ENCODE data around the gene TCFL5. TPM values are rescaled to one million over a fixed set of nuclear protein-coding genes. Genes with fewer than 3 reads are reported as not detected.

TCFL5 gene
- 1 to 10 TPM; 2.2 to 8.4 (median 5.1) TPM for polyA plus RNA-seq

DNA sequence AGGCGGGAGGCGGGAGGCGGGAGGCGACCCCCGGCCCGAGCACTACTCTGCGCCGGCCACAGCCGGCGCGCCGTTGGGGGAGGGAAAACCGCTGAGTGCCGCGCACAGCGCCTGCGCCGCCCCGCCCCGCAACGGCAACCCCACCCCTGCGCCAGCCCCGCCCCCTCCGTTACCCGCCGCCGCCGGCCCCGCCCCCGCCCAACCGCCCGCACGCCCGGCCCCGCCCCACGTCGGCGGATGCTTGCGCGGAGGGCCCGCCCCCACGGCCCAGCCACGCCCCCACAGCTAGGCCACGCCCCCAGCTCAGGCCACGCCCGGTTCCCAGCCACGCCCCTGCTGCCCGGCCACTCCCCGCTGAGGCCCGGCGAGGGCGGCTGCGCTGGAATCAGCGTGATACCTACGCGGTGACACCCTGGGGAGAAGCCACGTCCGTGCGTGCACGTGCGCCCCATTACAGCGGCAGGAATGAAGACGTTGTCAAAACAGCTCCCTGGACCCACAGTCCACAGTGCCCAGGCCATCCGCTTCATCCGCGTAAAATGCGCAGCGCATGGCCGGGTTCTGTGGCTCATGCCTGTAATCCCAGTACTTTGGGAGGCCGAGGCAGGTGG is at the start of gene TCFL5:
Gene TCFL5 (minus strand): TSS at position 97 of the 611 bp plus-strand sequence. CDS start 152 bp downstream, outside the sequence.
- 10 to 14% (median 11%) methylated on average over 38 to 69 of the region's 70 CpGs for WGBS, 3 donors
- no peak within 1 kb of the TSS for H3K27ac ChIP-seq (ENCODE audit: low read depth, low read length)

DNA sequence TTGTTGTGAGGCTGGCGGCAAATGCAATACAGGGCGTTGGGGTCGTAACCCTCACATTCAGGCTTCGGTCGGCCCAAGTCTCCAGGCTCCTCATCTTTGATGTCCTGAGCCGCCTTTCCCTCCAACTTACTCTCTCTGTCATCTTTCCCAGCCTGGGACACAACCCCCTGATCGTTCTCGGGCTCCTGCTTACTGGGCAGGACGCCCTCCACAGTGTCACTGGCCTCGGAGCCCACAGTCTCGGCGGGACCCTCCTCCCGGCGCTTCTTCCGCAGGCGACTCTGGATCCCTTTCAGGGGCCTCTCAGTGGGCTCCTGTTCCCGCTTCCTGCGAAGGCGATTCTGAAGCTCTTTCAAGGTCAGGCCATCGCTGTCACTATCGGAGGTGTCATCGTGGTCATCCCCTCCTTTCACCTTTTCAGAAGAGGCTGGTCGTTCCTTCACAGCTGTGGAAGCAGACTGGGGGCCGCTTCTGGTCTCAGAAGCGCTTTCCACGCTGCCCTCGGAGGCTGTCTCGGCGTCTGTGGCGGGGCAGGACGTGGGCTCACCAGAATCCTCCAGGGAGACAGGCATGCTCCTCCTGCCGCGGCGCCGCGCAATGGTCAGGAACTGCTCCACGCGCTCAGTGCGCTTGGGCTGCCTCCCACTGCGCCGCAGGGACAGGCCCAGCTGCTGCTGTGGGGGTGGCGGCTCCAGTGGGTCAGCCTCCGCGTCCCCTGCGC is 49.3 kb upstream of the TCFL5 start:
- WGBS, 3 donors, result 92 to 95% (median 94%) methylated on average over 45 of the region's 45 CpGs
- no peak overlapping the region for H3K27ac ChIP-seq (ENCODE audit: low read depth, low read length)

DNA sequence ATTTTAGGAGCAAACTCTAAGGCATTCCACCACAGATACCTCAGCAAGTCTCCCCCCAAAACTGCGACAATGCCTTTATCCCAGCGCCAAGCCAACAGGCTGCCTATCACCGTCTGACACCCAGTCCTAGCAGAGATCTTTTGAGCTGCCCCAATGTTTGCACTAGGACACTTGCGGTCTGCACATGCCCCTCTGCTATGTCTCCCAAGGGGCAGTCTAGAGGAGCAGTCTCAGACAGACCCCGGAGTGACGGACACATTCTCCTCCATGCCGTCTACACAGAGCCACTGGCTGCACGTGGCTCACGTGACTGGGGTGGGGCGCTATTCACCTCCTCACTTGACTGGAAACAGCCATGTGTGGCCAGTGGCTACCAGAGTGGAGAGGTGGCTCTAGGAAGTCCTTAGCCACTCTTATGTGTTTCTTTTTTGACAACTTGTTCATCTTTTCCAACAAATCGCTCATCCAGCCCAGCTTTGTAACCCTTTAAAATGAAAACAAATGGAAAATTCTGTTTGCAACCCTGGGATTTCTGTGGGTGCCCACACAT is 48.7 kb upstream of the TCFL5 start:
- no peak overlapping the region for H3K27ac ChIP-seq (ENCODE audit: low read depth, low read length)
- 92 to 96% (median 93%) methylated on average over 11 of the region's 11 CpGs for WGBS, 3 donors

DNA sequence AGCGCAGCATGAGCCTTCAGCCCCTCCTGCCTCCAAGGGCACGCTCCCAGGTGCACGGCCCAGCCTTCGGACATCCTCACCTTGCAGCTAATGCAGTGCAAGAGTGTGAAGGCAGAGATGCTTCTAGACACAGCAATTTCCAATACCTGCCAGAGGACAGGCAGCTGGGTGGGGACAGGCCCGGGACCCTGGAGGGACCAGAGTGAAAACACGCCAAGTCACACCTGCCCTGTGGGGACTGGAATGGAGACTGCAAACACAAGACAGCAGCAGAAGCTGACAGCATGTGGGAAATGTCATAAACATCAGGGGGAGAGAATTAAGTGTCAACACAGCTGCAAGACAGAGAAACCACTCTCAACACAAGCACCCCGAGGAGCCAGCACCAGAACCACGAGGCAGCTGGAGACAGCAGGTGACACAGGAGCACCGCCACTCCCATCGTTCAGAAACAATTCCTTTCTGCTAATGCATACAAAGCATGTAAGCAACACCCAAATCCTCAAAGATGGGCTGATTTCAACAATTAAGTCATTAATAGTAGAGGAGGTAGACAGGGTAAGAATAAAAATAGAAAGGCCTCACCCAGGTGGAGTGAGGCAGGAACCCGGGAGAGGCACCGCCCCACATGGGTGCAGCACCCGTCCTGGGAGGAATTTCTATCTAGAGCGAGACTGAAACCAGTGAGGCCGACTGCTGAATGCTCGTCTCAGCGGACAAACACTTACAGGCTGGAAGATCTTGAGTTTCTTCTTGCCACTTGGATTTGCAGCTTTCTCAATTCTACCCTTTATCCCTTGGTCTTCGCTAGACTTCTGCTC is 47.6 kb upstream of the TCFL5 start:
- WGBS, 3 donors, result 81 to 92% (median 90%) methylated on average over 18 of the region's 18 CpGs
- H3K27ac ChIP-seq (ENCODE audit: low read depth, low read length), result no peak overlapping the region

DNA sequence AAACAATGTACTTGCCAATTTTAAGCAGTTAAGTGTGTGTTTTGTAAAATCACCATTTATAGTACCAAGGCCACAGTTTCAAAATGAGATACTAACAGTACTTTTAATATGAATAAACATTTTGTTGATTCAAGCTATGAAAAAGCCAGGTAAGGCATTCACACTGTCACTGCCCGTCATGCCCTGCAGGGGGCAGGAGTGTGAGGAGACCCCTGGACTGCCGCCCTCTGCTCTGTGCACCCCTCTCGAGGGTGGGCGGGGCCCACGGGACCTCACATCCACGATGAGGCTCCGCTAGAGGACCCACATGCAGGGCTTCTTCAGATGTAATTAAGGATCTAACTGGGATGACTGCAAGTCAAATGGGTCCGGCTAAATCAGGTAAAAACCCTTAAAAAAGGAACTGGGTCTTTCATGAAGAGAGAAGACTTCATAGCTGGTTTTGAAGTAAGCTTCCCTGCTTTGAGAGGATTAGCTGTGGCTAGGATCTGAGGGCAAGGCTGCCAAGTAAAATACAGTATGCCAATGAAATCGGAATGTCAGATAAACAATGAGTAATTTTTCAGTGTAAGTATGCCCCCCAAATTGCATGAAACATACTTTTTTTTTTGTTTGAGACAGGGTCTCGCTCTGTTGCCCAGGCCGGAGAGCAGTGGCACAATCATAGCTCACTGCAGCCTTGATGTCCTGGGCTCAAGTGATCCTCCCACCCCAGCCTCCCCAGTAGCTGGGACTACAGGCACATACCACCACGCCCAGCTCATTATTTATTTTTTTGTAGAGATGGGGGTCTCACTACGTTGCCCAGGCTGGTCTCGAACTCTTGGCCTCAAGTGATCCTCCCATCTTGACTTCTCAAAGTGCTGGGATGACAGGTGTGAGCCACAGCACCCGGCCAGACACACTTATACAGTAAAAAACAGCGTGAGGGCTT is 46.0 kb upstream of the TCFL5 start:
- WGBS, 3 donors, result 73 to 74% (median 74%) methylated on average over 16 of the region's 16 CpGs
- H3K27ac ChIP-seq (ENCODE audit: low read depth, low read length), result no peak overlapping the region

DNA sequence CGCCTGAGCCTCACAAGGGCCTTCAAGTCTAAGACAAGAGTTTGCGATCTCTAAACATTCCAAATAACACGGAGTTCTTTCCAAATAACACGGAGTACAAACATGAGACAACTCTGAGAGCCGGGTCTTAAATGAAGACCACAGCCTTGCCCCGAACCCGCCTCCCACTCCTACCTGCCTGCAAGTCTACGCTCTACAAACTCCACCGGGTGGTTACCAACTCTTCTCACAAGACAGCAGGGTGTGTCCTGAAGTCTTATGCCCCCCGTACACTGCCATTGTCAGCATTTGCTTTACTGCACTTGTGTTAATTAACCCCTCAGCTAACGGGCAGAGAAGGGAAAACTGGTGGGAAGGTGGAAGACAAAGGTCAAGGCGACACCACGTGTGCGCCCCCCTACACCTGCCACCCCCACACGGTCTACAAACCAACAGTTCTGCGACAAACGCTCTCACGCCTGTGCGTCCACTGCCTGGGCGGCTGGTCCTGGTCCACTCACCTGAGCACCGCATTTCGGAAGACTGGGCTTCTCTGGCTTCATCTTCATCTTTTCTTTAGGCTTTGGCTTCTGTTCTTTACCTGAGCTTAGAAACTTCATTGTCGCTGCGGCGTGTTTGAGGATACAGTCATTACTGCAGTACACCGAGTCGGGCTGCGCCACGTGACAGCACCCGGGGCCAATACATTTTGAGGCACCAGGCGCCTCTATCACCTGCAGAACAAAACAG is 45.2 kb upstream of the TCFL5 start:
- no peak overlapping the region for H3K27ac ChIP-seq (ENCODE audit: low read depth, low read length)
- WGBS, 3 donors, result 86 to 92% (median 91%) methylated on average over 31 of the region's 31 CpGs

DNA sequence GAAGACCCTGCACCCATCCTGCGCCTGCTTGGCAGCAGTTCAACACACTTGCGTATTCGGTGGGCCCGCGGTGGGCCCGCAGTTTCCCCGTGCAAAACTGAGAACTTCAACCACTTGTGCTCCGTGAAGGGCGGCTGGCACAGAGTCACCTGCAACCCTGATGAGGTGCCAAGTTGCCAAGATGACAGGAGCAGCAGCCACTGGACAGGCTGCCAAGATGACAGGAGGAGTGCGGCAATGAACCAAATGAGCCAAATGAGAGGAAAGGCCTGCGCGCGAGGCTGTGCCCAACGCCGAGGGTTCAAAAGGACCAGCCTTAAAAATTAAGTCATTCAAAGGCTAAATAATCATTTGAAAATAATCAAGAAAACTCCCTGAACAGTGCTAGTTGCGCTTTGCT is 44.6 kb upstream of the TCFL5 start:
- 88 to 94% (median 93%) methylated on average over 16 of the region's 16 CpGs for WGBS, 3 donors
- H3K27ac ChIP-seq (ENCODE audit: low read depth, low read length), result no peak overlapping the region

DNA sequence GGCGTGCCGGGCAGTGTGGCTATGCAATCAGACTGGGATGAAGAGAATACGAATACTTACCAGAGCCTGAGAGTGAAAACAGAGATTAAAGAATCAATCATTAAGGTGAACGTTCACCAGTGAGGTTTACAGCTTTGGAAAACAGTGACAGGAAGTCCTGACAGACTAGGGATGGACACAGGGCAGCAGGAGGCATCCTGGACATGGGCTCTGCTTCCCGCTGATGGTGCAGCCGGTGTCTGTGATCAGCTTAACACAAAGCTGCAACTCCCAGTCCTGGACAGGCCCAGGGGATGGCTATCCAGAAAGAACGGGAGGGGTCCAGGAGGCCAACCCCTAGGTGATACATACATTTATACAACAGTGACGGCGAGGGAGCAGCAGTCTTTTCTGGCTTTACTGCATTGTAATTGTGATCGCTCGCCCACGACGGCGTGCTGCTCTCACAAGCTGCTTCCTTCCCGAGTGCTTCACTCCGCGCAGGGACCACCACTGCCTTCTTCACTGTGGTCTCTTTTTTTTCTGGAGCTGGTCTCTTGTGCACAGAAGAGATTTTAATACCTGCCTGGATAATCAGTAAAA is 44.0 kb upstream of the TCFL5 start:
- 90 to 93% (median 91%) methylated on average over 17 of the region's 17 CpGs for WGBS, 3 donors
- no peak overlapping the region for H3K27ac ChIP-seq (ENCODE audit: low read depth, low read length)

DNA sequence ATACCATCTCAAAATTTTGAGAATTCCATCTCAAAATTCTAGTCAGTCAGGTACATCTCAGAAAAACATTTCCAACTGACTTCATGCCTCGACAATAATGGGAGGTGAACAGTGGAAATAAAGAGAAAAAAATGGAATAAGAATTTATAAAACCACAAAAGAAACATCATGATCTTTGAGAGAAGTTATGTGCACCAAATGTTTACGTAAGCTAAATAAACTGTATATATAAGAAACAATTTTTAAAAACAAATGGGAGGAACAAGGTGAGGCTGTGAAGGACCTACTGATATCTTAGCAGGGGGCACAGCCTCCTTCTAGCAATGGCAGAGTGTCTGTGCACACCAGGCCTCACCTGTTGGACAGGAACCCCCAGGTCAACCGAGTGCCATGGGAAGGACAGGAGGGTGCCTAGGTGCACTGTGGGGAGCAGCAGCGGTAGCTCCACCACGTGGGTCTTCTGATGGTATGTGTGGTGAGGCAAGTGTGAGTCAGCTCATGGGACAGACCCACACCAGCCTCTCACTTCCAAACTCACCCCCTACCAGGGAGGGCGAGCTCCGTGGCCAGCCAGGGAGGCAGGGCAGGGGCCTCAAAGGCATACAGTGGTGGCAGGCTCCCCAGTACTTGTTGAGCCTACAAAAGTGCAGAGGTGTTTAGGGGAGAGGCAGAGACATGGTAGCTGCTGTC is 41.4 kb upstream of the TCFL5 start:
- no peak overlapping the region for H3K27ac ChIP-seq (ENCODE audit: low read depth, low read length)
- WGBS, 3 donors, result 71 to 82% (median 80%) methylated on average over 7 of the region's 7 CpGs

DNA sequence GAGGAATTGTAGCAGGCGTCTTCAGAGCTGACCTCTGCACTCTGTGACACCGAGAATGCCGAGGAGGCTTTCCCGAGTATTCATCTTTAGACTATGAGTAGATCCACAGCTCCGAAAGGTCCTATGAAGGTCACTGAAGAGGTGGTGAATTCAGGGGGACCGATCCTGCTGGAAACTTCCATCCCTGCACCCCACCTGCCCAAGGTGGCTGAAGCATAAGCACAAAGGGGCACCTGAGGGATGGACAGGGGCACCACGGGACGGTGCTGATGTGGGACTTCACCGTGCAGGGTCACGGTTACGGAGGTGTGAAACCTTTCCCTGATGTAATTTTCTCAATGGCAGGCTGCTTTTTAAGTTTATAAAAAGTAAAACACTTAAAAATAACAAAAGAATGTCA is 40.3 kb upstream of the TCFL5 start:
- H3K27ac ChIP-seq (ENCODE audit: low read depth, low read length), result no peak overlapping the region
- WGBS, 3 donors, result 88 to 94% (median 92%) methylated on average over 11 of the region's 11 CpGs

DNA sequence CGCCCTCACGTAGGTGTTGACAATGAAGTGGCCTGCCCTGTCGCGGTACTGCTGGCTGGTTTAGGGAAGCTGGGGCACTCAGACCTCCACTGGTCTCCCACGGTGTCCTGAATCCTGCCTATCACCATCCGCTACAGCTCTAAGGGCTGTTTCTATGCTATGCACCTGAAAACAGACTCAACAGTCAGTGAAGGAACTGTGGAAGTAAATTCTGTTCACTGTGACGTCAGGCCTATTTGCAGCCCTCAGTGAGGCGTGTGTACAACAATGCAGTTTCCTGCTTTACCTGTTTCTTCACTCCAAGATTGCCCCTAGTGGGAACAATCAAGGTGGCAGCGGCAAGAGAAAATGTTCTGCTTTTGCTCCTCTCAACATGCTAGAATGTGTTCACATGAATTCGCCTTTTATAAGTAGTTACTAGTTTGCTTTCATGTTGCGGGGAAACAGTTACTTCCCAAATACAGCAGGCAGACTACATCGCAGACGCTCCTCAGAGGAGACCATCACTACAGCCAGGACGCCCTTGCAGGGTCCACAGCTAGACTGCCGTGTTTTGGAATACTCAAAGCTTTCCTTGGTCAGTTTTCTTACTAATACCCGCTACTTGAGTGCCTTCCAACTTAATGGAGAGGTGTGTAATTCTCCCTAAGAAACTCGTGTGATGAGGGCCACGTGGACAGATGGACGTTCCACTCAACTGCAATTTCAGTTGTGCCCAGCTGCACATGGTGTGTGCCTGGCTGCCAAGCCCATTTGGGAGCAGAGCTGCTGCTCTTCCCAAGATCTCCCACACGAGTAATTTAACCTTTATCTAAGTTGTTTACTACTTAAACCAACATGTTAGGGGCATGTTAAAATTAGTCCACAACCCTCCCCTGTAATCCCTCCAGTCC is 39.3 kb upstream of the TCFL5 start:
- 47 to 60% (median 56%) methylated on average over 20 of the region's 20 CpGs for WGBS, 3 donors
- no peak overlapping the region for H3K27ac ChIP-seq (ENCODE audit: low read depth, low read length)

DNA sequence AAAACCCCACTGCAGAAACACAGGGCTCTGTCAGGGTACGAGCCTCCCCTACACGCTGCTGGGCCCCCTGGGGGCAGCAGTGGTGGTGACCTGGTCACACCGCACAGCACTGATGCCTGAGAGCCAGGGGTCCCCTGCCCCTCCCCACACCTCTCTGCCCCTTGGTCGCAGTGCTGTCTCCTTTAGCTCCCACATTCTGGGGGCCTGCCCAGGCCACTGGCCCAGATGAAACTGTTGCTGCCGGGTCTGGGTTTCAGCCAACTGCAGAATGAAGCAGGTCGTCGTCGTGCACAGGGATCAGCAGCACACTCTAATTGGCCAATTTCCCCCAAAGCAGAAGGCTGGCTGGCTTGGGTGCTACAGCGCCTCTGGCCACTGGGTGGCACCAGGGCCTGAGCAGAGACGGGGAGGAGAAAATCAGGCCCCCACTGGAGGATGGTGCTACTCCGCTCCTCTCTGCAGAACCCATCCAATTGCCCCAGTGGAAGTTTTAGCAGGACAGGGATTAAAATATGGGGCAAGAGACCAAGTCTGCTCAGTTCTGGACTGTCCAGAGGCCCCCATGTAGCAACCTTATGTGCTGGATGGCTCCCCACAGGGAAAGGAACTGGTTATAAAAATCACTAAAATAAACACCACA is 38.5 kb upstream of the TCFL5 start:
- no peak overlapping the region for H3K27ac ChIP-seq (ENCODE audit: low read depth, low read length)
- 1 to 2% (median 1%) methylated on average over 11 of the region's 11 CpGs for WGBS, 3 donors

DNA sequence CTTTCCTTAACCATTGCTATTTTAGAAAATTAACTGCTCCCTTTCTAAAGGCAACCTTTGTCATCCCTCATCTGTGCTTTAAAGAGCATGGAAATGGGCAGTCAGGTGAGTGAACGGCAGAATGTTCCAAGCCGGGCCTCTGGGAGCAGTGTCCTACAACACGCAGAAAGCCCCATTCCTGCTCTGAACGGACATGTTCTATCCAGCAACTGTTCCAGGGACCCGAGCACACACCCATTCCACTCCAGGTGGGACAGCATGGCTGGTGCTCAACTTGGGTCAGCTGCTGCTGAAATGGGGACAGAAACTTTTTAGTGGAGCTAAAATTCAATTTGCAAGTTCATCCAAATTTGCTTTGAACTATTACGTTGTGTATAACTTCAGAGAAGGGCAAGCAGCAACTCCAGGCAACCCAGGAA is 38.0 kb upstream of the TCFL5 start:
- no peak overlapping the region for H3K27ac ChIP-seq (ENCODE audit: low read depth, low read length)
- WGBS, 3 donors, result 5 to 14% (median 14%) methylated on average over 6 of the region's 6 CpGs

DNA sequence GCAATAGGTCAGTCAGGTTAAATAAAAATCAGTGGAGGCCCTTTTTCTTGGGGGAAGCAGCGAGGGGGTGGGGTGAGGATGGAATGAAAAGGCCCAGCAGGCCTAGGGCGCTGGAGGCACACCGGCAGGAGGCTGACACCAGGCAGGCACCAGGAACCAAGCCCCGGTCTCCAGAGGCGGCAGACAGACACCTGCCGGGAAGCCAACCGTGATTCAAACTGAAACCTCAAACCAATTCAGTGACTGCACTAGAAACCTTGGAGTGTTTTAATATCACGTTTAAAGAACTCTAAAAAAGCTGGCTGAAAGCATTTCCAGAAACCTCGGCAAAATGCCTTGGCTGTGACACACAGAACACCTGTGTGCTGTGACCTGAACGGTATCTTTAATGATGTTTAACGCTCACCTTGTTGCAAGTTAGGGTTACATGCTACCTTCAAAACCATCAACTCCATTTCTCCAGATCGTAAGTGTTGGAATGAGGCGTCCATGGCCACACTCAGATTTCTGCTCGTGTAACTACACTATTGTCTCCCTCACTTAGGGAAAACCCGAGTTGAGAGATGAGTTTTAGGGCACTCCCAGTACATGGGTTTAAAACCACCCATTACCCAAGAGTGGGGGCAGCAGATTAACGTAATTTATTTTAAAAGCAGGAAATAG is 37.5 kb upstream of the TCFL5 start:
- no peak overlapping the region for H3K27ac ChIP-seq (ENCODE audit: low read depth, low read length)
- WGBS, 3 donors, result 27 to 44% (median 34%) methylated on average over 16 of the region's 16 CpGs

All from adipose tissue (tissue), 3 donors.